Esophagus muscularis mucosa (tissue), 3 donors: Measurements from ENCODE around the gene NLK.

Experiments used
- POLR2A ChIP-seq: fragments of 450-650 bp; IDR thresholded peaks from one replicate; pipeline ENCODE4 v1.6.1; 2017; ENCODE audit warnings: antibody characterized with exemption, moderate library complexity, mild to moderate bottlenecking, low read depth
- POLR2AphosphoS5 ChIP-seq, 2 donors: sonication (generic); formaldehyde crosslinking; IDR thresholded peaks; one replicate each; pipeline ENCODE4 v1.6.1; 2017; ENCODE audit warnings: antibody characterized with exemption in 2 of 2
- TF ChIP-seq, protein P1 (sequence below), 3 experiments: fragments of 200-600 bp in 2 of 3; fragments of 450-650 bp in 1 of 3; sonication (generic) in 2 of 3; IDR thresholded peaks; one replicate each; pipeline ENCODE4 v1.5.1; 2017 to 2019; ENCODE audit warnings: antibody characterized with exemption in 3 of 3, mild to moderate bottlenecking in 2 of 3, moderate library complexity in 1 of 3

DNA sequence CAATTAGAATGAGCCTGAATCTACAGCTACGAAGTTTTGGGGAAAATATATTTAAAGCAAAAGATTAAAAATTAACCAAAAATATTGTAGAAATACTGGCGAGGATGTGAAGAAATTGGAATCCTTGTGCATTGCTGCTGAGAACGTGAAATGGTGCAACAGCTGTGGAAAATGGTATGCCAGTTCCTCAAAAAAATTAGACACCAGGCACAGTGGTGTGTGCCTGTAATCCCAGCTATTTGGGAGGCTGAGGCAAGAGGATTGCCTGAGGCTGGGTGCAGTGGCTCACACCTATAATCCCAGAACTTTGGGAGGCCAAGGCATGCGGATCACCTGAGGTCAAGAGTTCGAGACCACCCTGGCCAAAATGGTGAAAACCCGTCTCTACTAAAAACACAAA is 156.6 kb downstream of the NLK start:
- TF ChIP-seq, protein P1, sequence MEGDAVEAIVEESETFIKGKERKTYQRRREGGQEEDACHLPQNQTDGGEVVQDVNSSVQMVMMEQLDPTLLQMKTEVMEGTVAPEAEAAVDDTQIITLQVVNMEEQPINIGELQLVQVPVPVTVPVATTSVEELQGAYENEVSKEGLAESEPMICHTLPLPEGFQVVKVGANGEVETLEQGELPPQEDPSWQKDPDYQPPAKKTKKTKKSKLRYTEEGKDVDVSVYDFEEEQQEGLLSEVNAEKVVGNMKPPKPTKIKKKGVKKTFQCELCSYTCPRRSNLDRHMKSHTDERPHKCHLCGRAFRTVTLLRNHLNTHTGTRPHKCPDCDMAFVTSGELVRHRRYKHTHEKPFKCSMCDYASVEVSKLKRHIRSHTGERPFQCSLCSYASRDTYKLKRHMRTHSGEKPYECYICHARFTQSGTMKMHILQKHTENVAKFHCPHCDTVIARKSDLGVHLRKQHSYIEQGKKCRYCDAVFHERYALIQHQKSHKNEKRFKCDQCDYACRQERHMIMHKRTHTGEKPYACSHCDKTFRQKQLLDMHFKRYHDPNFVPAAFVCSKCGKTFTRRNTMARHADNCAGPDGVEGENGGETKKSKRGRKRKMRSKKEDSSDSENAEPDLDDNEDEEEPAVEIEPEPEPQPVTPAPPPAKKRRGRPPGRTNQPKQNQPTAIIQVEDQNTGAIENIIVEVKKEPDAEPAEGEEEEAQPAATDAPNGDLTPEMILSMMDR (IDR thresholded peaks at IDR 0.05), result no peak
- no peak for TF ChIP-seq POLR2AphosphoS5 (IDR thresholded peaks at IDR 0.05)
- TF ChIP-seq POLR2A, result no peak
